IMR-90 (cell line): ENCODE data around the gene DENND5A.

ENCODE experiments used
- BHLHE40 ChIP-seq: fragments of 150-350 bp; IDR thresholded peaks from 2 replicates; pipeline ENCODE4 v1.6.1; 2016; ENCODE audit warnings: mild to moderate bottlenecking, low read depth, low read length
- CEBPB ChIP-seq: IDR thresholded peaks from 2 replicates; pipeline ENCODE4 v1.6.1; 2012; ENCODE audit warnings: low read depth, low read length, improper control_type of control experiment
- CHD1 ChIP-seq: IDR thresholded peaks from 2 replicates; pipeline ENCODE4 v1.6.1; 2012; ENCODE audit warnings: low read depth, low read length, improper control_type of control experiment
- CTCF ChIP-seq: conservative IDR thresholded peaks from 2 replicates; pipeline ENCODE4 v1.5.1; 2012; ENCODE audit warnings: mild to moderate bottlenecking, low read depth, low read length, improper control_type of control experiment
- MXI1 ChIP-seq: IDR thresholded peaks from 2 replicates; pipeline ENCODE4 v1.6.1; 2012; ENCODE audit warnings: low read depth, mild to moderate bottlenecking, low read length, moderate library complexity, borderline replicate concordance
- POLR2A ChIP-seq: IDR thresholded peaks from 2 replicates; pipeline ENCODE4 v1.6.1; 2012; ENCODE audit warnings: mild to moderate bottlenecking, low read depth, low read length

GRCh38 chr11:9250139-9250582 is 15.0 kb downstream of the DENND5A start:
- TF ChIP-seq CHD1 (no peak), MXI1 (no peak), CTCF (no peak), POLR2A (no peak), BHLHE40 (no peak), CEBPB (no peak)
